Measurements from ENCODE around the gene KRTAP5-5.

- no peak for TF ChIP-seq CTCF (IDR thresholded peaks at IDR 0.05)
- TF ChIP-seq EZH2 (IDR thresholded peaks at IDR 0.05; ENCODE audit: borderline replicate concordance, insufficient read depth, low read depth, low read length, poor library complexity, severe bottlenecking) = no peak
Measured at GRCh38 chr11:1656670-1657069, 27.1 kb downstream of the KRTAP5-5 start.

Measured in B cell (primary cell).